ENCODE results near the gene HOXD12.

Gene HOXD12

DNA sequence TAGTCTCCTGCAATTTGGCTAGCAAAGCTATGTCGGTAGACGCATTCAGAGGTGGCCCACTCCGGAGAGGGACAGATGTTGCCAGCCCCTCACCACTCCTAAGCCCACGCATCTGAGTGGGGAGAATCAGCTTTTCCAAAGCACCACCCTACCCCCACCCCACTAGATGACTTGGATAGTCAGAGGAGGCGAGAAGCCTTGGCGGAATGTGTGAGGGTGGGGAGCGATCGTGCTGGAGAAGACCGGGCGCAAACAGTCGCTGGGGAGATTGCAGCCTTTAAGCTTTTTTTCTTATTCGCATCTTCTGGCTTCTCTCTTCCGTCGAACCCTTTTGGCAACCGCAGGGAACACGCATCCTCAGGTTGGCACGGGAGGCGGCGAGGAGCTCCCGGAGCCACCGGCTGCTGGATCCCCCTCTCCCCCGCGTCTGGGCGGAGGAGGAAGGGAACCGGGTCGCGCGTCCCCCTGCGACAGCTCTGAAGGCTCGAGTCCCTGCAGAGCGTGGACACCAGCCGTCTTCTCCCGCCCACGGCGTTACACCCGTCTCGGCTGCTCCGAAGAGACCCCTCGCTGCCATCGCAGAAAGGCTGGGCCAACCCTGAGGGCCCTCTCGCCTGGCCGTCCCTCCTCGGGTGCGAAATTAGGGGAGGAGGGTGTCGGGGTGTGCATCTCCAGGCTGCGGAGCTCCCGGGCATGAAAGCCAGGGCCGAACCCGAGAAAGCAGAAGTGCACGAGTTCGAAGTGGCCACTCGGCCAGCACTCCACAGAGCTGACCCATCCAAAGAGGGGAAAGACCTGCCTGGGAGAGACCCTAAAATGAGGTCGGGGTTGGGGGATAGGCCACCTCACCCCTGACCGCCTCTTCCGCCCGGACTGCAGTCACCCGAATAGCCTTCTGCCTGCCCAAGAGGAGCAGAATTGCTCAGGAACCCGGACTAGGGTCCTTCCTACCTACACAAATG, 28.0 kb upstream of the HOXD12 start:
- H3K79me1 ChIP-seq (replicated peaks; ENCODE audit: low read length, poor library complexity, severe bottlenecking), result no peaks in the 10 kb centered on the region
- no peak overlapping the region for H3K14ac ChIP-seq (ENCODE audit: low read length in 2 of 2)
- peaks cover 2% of the 10 kb centered on the region for H3K9me3 ChIP-seq (ENCODE audit: control insufficient read depth, low read length)
- WGBS, result 20% methylated on average over 51 of the region's 58 CpGs
- no peak overlapping the region for H3K4ac ChIP-seq (ENCODE audit: low read depth in 1 of 2, low read length in 2 of 2)
- no peak overlapping the region for H3K4me3 ChIP-seq (ENCODE audit: insufficient read depth in 1 of 2, low read depth in 1 of 2, low read length in 2 of 2)
- no peak overlapping the region for H2BK12ac ChIP-seq (ENCODE audit: low read length in 2 of 2)
- peaks cover 17% of the 10 kb centered on the region for H3K4me1 ChIP-seq (ENCODE audit: control insufficient read depth, insufficient read depth, low read depth, low read length)
- no peak overlapping the region for H3K27ac ChIP-seq (ENCODE audit: low read length, poor library complexity, severe bottlenecking)
- no peak overlapping the region for H2BK120ac ChIP-seq (ENCODE audit: low read depth, low read length)
- H3K27me3 ChIP-seq (ENCODE audit: control insufficient read depth in 1 of 2, insufficient read depth in 1 of 2, low read length in 2 of 2), result peaks cover 100% of the 10 kb centered on the region in 2 experiments
- no peak overlapping the region for H2BK5ac ChIP-seq (ENCODE audit: low read depth, low read length, poor library complexity, severe bottlenecking)
- H2AK5ac ChIP-seq (ENCODE audit: low read length, severe bottlenecking), result no peak overlapping the region
- H4K8ac ChIP-seq (ENCODE audit: low read length), result no peak overlapping the region
- no peak overlapping the region for H2AFZ ChIP-seq (ENCODE audit: low read depth, low read length)
- no peak overlapping the region for H3K18ac ChIP-seq (ENCODE audit: low read depth in 1 of 2, low read length in 2 of 2)
- H4K91ac ChIP-seq (ENCODE audit: low read length), result no peak overlapping the region
- no peak overlapping the region for H3K4me2 ChIP-seq (ENCODE audit: low read length, poor library complexity, severe bottlenecking)
- no peak overlapping the region for H2BK15ac ChIP-seq (ENCODE audit: low read depth, poor library complexity, severe bottlenecking)
- DNase-seq, result no peak
- no peak overlapping the region for H3K23ac ChIP-seq (ENCODE audit: low read length in 2 of 2)
- no peak overlapping the region for H3K9ac ChIP-seq (ENCODE audit: low read length)
- no peaks in the 10 kb centered on the region for H3K36me3 ChIP-seq (ENCODE audit: control insufficient read depth in 1 of 2, insufficient read depth in 2 of 2, low read depth in 1 of 2, low read length in 2 of 2)

DNA sequence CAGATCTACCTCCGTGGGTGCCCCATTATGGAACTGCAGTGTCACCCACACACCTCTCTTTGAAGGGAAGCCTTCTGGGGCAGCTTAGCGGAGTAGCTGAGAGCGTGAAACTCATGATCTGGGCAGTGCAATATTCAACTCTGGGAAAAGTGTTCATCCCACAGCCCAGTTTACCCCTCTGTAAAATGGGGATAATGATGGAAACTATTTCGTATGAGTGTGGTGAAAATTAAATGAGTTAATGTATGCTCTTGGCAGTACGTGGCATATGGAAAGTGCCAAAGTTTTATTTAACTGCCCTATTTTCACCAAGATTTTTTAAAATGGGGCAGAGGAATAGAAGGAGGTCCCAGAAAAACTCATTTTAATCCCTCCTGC, 27.3 kb upstream of the HOXD12 start:
- H3K18ac ChIP-seq (ENCODE audit: low read depth in 1 of 2, low read length in 2 of 2), result no peak overlapping the region
- H3K4me3 ChIP-seq (ENCODE audit: insufficient read depth in 1 of 2, low read depth in 1 of 2, low read length in 2 of 2), result no peak overlapping the region
- H3K36me3 ChIP-seq (ENCODE audit: control insufficient read depth in 1 of 2, insufficient read depth in 2 of 2, low read depth in 1 of 2, low read length in 2 of 2), result no peaks in the 10 kb centered on the region
- H3K27me3 ChIP-seq (ENCODE audit: control insufficient read depth in 1 of 2, insufficient read depth in 1 of 2, low read length in 2 of 2), result peaks cover 99 to 100% of the 10 kb centered on the region in 2 experiments
- H2BK5ac ChIP-seq (ENCODE audit: low read depth, low read length, poor library complexity, severe bottlenecking), result no peak overlapping the region
- H2AK5ac ChIP-seq (ENCODE audit: low read length, severe bottlenecking), result no peak overlapping the region
- no peak for DNase-seq
- H3K4me2 ChIP-seq (ENCODE audit: low read length, poor library complexity, severe bottlenecking), result no peak overlapping the region
- no peak overlapping the region for H4K91ac ChIP-seq (ENCODE audit: low read length)
- H3K14ac ChIP-seq (ENCODE audit: low read length in 2 of 2), result no peak overlapping the region
- 30% methylated on average over 5 of the region's 5 CpGs for WGBS
- no peak overlapping the region for H2BK15ac ChIP-seq (ENCODE audit: low read depth, poor library complexity, severe bottlenecking)
- no peak overlapping the region for H2BK12ac ChIP-seq (ENCODE audit: low read length in 2 of 2)
- H3K4me1 ChIP-seq (ENCODE audit: control insufficient read depth, insufficient read depth, low read depth, low read length), result peaks cover 12% of the 10 kb centered on the region
- H3K4ac ChIP-seq (ENCODE audit: low read depth in 1 of 2, low read length in 2 of 2), result no peak overlapping the region
- H2BK120ac ChIP-seq (ENCODE audit: low read depth, low read length), result no peak overlapping the region
- H3K23ac ChIP-seq (ENCODE audit: low read length in 2 of 2), result no peak overlapping the region
- no peak overlapping the region for H4K8ac ChIP-seq (ENCODE audit: low read length)
- H3K79me1 ChIP-seq (replicated peaks; ENCODE audit: low read length, poor library complexity, severe bottlenecking), result no peaks in the 10 kb centered on the region
- peaks cover 4% of the 10 kb centered on the region for H3K9me3 ChIP-seq (ENCODE audit: control insufficient read depth, low read length)
- H3K27ac ChIP-seq (ENCODE audit: low read length, poor library complexity, severe bottlenecking), result no peak overlapping the region
- no peak overlapping the region for H3K9ac ChIP-seq (ENCODE audit: low read length)
- H2AFZ ChIP-seq (ENCODE audit: low read depth, low read length), result no peak overlapping the region

DNA sequence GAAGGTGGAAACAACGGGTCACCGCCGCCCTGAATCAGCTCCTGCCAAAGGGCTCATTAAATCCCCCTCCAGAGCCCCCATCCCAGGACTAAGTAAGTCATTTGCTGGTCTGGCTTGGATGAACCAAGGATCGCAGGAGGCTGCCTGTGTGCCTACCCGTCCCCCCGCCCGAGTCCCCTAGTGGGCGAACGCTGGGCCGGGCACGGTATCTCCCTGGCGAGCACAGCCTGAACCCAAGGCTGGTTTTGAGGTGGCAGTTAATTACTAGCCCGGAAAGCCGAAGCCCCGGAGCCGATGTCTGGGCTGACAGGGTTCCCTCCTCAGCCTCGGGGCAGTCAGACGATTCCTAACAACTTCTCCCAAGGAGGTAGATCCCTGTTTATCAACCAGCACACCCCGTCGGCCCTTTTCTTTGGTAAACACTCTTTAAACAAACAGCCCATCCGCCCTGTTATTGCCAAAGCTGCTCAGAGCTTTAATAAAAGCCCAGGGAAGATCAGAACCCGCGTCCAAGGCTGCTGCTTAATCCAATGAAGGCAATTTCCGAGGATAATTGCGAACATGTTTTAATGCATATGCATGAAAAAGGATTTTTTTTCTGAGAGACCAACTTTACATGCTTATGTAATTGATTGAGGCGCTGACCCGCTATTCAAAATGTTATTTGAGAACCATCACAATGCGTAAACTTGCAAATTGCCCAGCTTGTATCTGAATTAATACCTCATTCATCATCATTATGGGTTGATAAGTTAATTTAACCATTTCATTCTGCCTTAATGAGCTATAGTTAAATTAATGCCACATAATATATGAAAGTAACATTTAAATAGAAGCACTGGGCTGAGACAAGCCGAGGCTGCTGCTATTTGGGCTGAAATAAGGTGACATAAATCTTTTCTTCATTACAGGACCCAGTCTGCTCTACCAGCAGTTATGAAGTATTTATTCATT, 26.4 kb upstream of the HOXD12 start:
- Histone ChIP-seq H2BK15ac (ENCODE audit: low read depth, poor library complexity, severe bottlenecking) (no peak overlapping the region), H3K4me1 (ENCODE audit: control insufficient read depth, insufficient read depth, low read depth, low read length) (peaks cover 7% of the 10 kb centered on the region), H3K36me3 (ENCODE audit: control insufficient read depth in 1 of 2, insufficient read depth in 2 of 2, low read depth in 1 of 2, low read length in 2 of 2) (no peaks in the 10 kb centered on the region), H3K23ac (ENCODE audit: low read length in 2 of 2) (no peak overlapping the region), H4K91ac (ENCODE audit: low read length) (no peak overlapping the region), H3K27ac (ENCODE audit: low read length, poor library complexity, severe bottlenecking) (no peak overlapping the region), H2AK5ac (ENCODE audit: low read length, severe bottlenecking) (no peak overlapping the region), H3K4me2 (ENCODE audit: low read length, poor library complexity, severe bottlenecking) (no peak overlapping the region), H3K18ac (ENCODE audit: low read depth in 1 of 2, low read length in 2 of 2) (no peak overlapping the region), H3K4me3 (ENCODE audit: insufficient read depth in 1 of 2, low read depth in 1 of 2, low read length in 2 of 2) (no peak overlapping the region), H4K8ac (ENCODE audit: low read length) (no peak overlapping the region), H3K14ac (ENCODE audit: low read length in 2 of 2) (no peak overlapping the region), H3K27me3 (ENCODE audit: control insufficient read depth in 1 of 2, insufficient read depth in 1 of 2, low read length in 2 of 2) (peaks cover 91 to 99% of the 10 kb centered on the region in 2 experiments), H2BK12ac (ENCODE audit: low read length in 2 of 2) (no peak overlapping the region), H2BK5ac (ENCODE audit: low read depth, low read length, poor library complexity, severe bottlenecking) (no peak overlapping the region), H3K9ac (ENCODE audit: low read length) (no peak overlapping the region), H3K4ac (ENCODE audit: low read depth in 1 of 2, low read length in 2 of 2) (no peak overlapping the region), H2AFZ (ENCODE audit: low read depth, low read length) (no peak overlapping the region), H3K9me3 (ENCODE audit: control insufficient read depth, low read length) (peaks cover 4% of the 10 kb centered on the region), H2BK120ac (ENCODE audit: low read depth, low read length) (no peak overlapping the region), H3K79me1 (replicated peaks; ENCODE audit: low read length, poor library complexity, severe bottlenecking) (no peaks in the 10 kb centered on the region)
- no peak for DNase-seq
- WGBS, result 8% methylated on average over 29 of the region's 29 CpGs

DNA sequence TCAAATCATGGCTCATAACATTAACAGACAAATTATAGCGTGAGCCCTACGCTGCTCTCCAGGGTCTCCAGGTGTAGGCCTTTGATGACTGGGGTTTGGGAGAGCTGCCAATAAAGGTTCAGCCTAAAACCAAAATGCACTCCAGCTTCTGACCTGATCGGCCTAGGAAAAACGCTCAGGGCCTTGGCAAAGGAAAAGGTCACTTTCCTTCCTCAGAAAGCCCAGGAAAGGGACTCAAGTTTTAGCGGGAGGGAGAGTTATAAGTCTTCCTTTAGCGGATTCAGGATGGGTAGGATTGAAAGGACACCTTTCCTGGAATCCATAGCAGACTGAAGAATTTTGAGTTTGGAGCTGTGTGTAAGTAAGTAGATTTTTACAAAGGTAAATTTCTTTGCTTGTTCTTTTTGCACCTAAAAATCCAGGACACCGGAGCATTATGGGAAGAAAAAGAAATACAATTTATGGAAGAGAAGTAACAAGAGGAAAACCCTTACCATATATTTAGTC, 24.6 kb upstream of the HOXD12 start:
- Histone ChIP-seq H2AFZ (ENCODE audit: low read depth, low read length) (no peak overlapping the region), H2BK12ac (ENCODE audit: low read length in 2 of 2) (no peak overlapping the region), H3K36me3 (ENCODE audit: control insufficient read depth in 1 of 2, insufficient read depth in 2 of 2, low read depth in 1 of 2, low read length in 2 of 2) (no peaks in the 10 kb centered on the region), H3K79me1 (replicated peaks; ENCODE audit: low read length, poor library complexity, severe bottlenecking) (no peaks in the 10 kb centered on the region), H3K9me3 (ENCODE audit: control insufficient read depth, low read length) (peaks cover 4% of the 10 kb centered on the region), H4K8ac (ENCODE audit: low read length) (no peak overlapping the region), H2BK120ac (ENCODE audit: low read depth, low read length) (no peak overlapping the region), H3K14ac (ENCODE audit: low read length in 2 of 2) (no peak overlapping the region), H2BK5ac (ENCODE audit: low read depth, low read length, poor library complexity, severe bottlenecking) (no peak overlapping the region), H3K18ac (ENCODE audit: low read depth in 1 of 2, low read length in 2 of 2) (no peak overlapping the region), H3K4me3 (ENCODE audit: insufficient read depth in 1 of 2, low read depth in 1 of 2, low read length in 2 of 2) (no peak overlapping the region), H2BK15ac (ENCODE audit: low read depth, poor library complexity, severe bottlenecking) (no peak overlapping the region), H3K27me3 (ENCODE audit: control insufficient read depth in 1 of 2, insufficient read depth in 1 of 2, low read length in 2 of 2) (peaks cover 91 to 98% of the 10 kb centered on the region in 2 experiments), H2AK5ac (ENCODE audit: low read length, severe bottlenecking) (no peak overlapping the region), H3K4ac (ENCODE audit: low read depth in 1 of 2, low read length in 2 of 2) (no peak overlapping the region), H3K9ac (ENCODE audit: low read length) (no peak overlapping the region), H3K23ac (ENCODE audit: low read length in 2 of 2) (no peak overlapping the region), H3K4me2 (ENCODE audit: low read length, poor library complexity, severe bottlenecking) (no peak overlapping the region), H3K27ac (ENCODE audit: low read length, poor library complexity, severe bottlenecking) (no peak overlapping the region), H3K4me1 (ENCODE audit: control insufficient read depth, insufficient read depth, low read depth, low read length) (peaks cover 10% of the 10 kb centered on the region), H4K91ac (ENCODE audit: low read length) (no peak overlapping the region)
- 34% methylated on average over 6 of the region's 7 CpGs for WGBS
- DNase-seq, result no peak
